ENCODE data around the gene CREB5. TPM values are rescaled to one million over a fixed set of nuclear protein-coding genes. Genes with fewer than 3 reads are reported as not detected.

The CREB5 gene
- total and polyA plus RNA-seq, 2 experiments from 2014 or later = 2.4 to 4.4 TPM

- TF ChIP-seq REST (IDR thresholded peaks at IDR 0.05; ENCODE audit: unreplicated experiment) (no peak), ETS1 (IDR thresholded peaks at IDR 0.05) (no peak), NANOG (IDR thresholded peaks at IDR 0.05; ENCODE audit: borderline replicate concordance) (no peak)
Measured at GRCh38 chr7:28807396-28807994, 395.2 kb downstream of the CREB5 start (continued).

- no peaks in the 10 kb centered on the region for H3K36me3 ChIP-seq (ENCODE audit: insufficient read depth)
- Mint-ChIP-seq H3K4me1 (peaks cover 4% of the 10 kb centered on the region; the same call in 2 of the 3 replicates), H3K27me3 (ENCODE audit: insufficient read depth, low read depth, poor library complexity) (no peaks in the 10 kb centered on the region), H3K4me3 (no peak overlapping the region), H3K27ac (no peak overlapping the region), H3K36me3 (ENCODE audit: low read depth) (no peaks in the 10 kb centered on the region), H3K9me3 (no peaks in the 10 kb centered on the region)
- H2AFZ ChIP-seq = peak overlapping the region; percentile 49; the same call in 1 of the 2 replicates
- TF ChIP-seq CTCF (conservative IDR thresholded peaks at IDR 0.05; ENCODE audit: low read depth in 2 of 2) = peak; percentile 55 to 77
- no peak for TF ChIP-seq ZNF114 (CRISPR knock-in tag; IDR thresholded peaks at IDR 0.05)
- no peaks in the 10 kb centered on the region for H4K20me1 ChIP-seq (replicated peaks; ENCODE audit: insufficient read depth)
- H3K4me3 ChIP-seq = no peak overlapping the region
- H3F3A ChIP-seq (replicated peaks; ENCODE audit: low read depth) = no peaks in the 10 kb centered on the region
- H3K4me2 ChIP-seq = no peak overlapping the region
- peak; percentile 93 for ATAC-seq
- H3K9me2 ChIP-seq (ENCODE audit: insufficient read depth) = no peaks in the 10 kb centered on the region
- H3K79me2 ChIP-seq (replicated peaks; ENCODE audit: insufficient read depth) = no peaks in the 10 kb centered on the region
- H3K4me1 ChIP-seq (ENCODE audit: insufficient read depth) = no peaks in the 10 kb centered on the region
- H3K27me3 ChIP-seq (ENCODE audit: insufficient read depth) = no peaks in the 10 kb centered on the region
- peak; percentile 68 for DNase-seq (ENCODE audit: low spot score)
- H3K27ac ChIP-seq (ENCODE audit: low read depth) = no peak overlapping the region
Measured at GRCh38 chr7:28808796-28809533, 396.6 kb downstream of the CREB5 start.
